Activated T-cell treated with anti-CD3 and anti-CD28 coated beads, Interleukin-2, amount 50 U/mL, for 4 hours (primary cell): Measurements from ENCODE around the gene REPS1. TPM values are rescaled to one million over a fixed set of nuclear protein-coding genes. Genes with fewer than 3 reads are reported as not detected.
"Not testable (repeated sequence)": the region's sequence is repeated elsewhere in the genome, so short reads cannot be mapped to it uniquely, and the experiment has no call there.

Experiments
- ATAC-seq, 2 donors: fragments of 200-7000 bp; cut with Tn5 transposase; one replicate each; pipeline ENCODE4 v1.10.0; 2021
- DNase-seq: peaks from one replicate; pipeline ENCODE4 v3.0.0-alpha.2; 2020
- H3K27me3 Mint-ChIP-seq: one replicate; pipeline ENCODE4 v1.8.0; 2021; ENCODE audit warnings: low read depth, mixed read lengths
- H3K36me3 Mint-ChIP-seq: one replicate; pipeline ENCODE4 v1.8.0; 2022; ENCODE audit warnings: mixed read lengths; ENCODE audit not compliant: insufficient read depth
- H3K4me1 Mint-ChIP-seq: one replicate; pipeline ENCODE4 v1.8.0; 2021; ENCODE audit warnings: low read depth, mixed read lengths
- H3K4me3 Mint-ChIP-seq: one replicate; pipeline ENCODE4 v1.8.0; 2021; ENCODE audit warnings: mild to moderate bottlenecking, moderate library complexity, mixed read lengths
- H3K9me3 Mint-ChIP-seq: one replicate; pipeline ENCODE4 v1.8.0; 2021; ENCODE audit warnings: mixed read lengths
- total RNA-seq, 3 donors: library from RNA; stranded (reverse); gene quantifications; one replicate each; pipeline ENCODE4 v1.2.1, GENCODE V29; 2021

Gene REPS1
- total RNA-seq, 3 donors from 2014 or later: 58.5 to 62.4 (median 58.6) TPM

DNA sequence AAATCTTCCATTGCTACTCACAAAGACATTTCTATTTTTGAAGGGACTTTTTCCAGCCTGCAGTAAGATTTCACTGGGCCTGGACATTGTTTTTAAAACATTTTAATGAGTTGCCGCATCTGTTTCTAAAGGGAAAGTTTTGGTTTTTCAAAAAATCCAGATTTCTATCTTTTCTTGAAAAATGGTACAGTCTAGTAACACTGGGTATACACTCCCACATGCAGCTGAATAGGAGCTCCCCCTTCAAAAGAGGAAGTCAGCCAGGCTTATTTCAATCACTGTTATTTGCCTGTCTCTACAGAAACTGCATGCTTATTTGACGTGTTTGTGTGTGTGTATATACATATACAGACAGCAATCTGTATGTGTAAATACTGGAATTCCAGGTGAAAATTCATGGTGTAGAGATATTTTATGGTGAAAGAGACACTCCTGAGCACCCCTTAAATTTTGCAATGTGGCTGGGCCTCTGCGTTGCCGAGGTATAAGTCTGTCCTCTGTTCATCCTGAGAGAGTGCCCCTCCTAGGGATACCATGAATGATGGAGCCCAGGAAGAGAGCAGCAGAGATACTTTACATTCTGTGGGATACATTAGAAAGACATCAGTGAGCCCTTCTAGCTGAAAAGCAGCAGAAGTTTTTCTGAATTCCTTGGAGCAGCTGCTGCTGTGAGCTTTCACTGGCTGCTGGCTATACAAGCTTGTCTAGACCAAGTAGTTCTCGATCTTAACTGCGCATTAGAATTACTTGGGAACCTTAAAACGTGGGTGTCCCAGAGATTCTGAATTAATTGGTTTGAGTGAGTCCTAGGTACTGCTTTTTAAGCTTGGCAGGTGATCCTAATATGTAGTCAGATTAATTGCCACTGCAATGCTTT lies 28.5 kb upstream of the REPS1 start:
- H3K27me3 Mint-ChIP-seq: no peaks in the 10 kb centered on the region
- no peaks in the 10 kb centered on the region for H3K36me3 Mint-ChIP-seq
- no peak overlapping the region for H3K4me3 Mint-ChIP-seq
- H3K9me3 Mint-ChIP-seq: no peaks in the 10 kb centered on the region
- DNase-seq (no peak), ATAC-seq (no peak)
- no peaks in the 10 kb centered on the region for H3K4me1 Mint-ChIP-seq

DNA sequence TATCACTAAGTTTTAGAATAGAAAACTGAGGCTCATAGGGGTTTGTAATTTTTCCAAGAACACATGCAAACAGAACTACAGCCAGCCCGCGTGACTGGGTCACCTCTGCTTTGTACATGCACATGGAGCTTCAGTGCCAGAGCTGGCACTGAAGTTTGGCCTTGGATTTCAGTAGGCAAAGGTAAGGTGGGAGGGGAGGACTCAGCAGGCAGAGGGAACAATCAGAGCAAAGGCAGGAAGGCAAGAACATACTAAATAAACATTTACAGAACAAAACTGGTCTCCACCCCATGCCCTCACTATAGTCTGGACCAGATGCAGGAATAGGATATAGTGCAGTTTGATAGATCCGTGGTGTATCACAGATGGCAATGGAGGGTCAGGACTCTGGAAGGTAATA lies 26.9 kb upstream of the REPS1 start:
- DNase-seq (no peak), ATAC-seq (no peak)
- no peak overlapping the region for H3K4me3 Mint-ChIP-seq
- no peaks in the 10 kb centered on the region for H3K27me3 Mint-ChIP-seq
- no peaks in the 10 kb centered on the region for H3K9me3 Mint-ChIP-seq
- no peaks in the 10 kb centered on the region for H3K4me1 Mint-ChIP-seq
- no peaks in the 10 kb centered on the region for H3K36me3 Mint-ChIP-seq

DNA sequence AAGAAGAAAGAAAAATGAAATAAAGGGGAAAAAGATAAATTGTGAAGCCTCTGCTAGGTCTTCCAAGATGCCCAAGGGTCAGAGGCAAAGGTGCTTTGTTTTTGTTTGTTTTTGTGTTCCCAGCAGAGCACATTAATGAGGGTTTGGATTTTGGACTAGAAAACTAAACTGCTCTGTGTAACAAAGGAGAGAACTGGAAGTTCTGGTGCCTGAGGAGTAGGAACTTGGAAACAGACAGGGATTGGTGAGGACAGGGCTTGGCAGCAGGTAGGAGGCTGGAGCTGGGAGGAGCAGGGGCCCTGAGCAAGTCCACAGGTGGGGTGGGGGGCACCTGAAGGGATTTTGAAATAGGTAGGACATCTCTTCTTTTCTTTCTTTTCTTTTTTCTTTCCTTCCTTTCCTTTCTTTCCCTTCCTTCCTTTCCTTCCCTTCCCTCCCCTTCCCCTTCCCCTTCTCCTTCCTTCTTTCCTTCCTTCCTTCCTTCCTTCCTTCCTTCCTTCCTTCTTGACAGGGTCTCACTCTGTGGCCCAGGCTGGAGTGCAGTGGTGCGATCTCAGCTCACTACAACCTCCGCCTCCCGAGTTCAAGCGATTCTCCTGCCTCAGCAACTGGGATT lies 25.2 kb upstream of the REPS1 start:
- no peak for DNase-seq
- Mint-ChIP-seq H3K9me3 (no peaks in the 10 kb centered on the region), H3K4me3 (no peak overlapping the region), H3K36me3 (no peaks in the 10 kb centered on the region), H3K4me1 (no peaks in the 10 kb centered on the region), H3K27me3 (no peaks in the 10 kb centered on the region)
- ATAC-seq: no peak

DNA sequence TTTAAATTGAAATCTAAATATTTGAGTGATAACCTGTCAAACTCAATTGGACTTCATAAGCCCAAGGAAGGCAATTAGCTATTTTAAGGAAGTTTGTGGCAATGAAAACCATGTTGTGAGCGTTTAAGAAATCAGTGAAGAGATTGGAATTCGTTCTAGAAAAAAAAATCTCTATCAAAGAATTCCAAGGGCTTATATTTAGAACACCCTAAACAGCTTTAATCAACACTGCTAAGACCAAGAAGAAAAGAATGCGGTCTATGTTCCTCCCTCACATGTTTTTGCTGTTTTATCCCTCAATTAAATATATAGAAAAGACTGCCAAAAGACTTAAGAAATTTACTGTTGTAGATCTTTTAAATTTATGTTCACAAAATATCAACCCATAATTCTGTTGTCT lies 23.9 kb upstream of the REPS1 start:
- no peak for ATAC-seq

DNA sequence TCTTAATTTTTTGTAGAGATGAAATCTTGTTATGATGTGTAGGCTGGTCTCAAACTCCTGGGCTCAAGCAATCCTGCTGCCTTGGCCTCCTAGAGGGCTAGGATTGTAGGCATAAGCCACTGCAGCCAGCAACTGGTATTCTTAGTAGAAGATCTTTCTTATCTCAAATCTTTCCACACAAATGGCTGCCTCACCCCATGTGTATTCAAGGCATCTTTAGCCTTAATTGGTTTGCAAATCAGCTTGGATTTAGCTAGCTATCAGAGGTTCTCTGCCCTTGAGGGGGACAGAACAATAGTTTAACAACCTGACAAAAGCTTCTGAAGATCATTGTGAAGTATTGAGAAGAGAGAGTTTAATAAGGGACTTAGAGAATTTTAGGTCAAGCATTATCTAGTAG lies 22.6 kb upstream of the REPS1 start:
- ATAC-seq (no peak), DNase-seq (no peak)
- no peaks in the 10 kb centered on the region for H3K27me3 Mint-ChIP-seq
- H3K4me1 Mint-ChIP-seq: no peaks in the 10 kb centered on the region
- no peaks in the 10 kb centered on the region for H3K9me3 Mint-ChIP-seq
- H3K36me3 Mint-ChIP-seq: no peaks in the 10 kb centered on the region
- no peak overlapping the region for H3K4me3 Mint-ChIP-seq

More for the DNA sequence above, 23.9 kb upstream of the REPS1 start:
- no peak for DNase-seq
- no peaks in the 10 kb centered on the region for H3K36me3 Mint-ChIP-seq
- no peak overlapping the region for H3K4me3 Mint-ChIP-seq
- H3K4me1 Mint-ChIP-seq: no peaks in the 10 kb centered on the region
- H3K27me3 Mint-ChIP-seq: no peaks in the 10 kb centered on the region
- no peaks in the 10 kb centered on the region for H3K9me3 Mint-ChIP-seq

DNA sequence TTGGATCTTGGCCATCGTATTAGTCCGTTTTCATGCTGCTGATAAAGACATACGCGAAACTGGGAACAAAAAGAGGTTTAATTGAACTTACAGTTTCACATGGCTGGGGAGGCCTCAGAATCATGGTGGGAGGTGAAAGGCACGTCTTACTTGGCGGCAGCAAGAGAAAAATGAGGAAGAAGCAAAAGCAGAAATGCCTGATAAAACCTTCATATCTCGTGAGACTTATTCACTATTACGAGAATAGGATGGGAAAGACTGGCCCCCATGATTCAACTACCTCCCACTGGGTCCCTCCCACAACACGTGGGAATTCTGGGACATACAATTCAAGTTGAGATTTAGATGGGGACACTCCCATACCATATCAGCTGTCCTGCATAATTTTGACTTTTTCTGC lies 20.1 kb upstream of the REPS1 start:
- DNase-seq: no peak
- Mint-ChIP-seq H3K4me3 (no peak overlapping the region), H3K27me3 (no peaks in the 10 kb centered on the region), H3K36me3 (no peaks in the 10 kb centered on the region), H3K4me1 (no peaks in the 10 kb centered on the region), H3K9me3 (no peaks in the 10 kb centered on the region)
- no peak for ATAC-seq

DNA sequence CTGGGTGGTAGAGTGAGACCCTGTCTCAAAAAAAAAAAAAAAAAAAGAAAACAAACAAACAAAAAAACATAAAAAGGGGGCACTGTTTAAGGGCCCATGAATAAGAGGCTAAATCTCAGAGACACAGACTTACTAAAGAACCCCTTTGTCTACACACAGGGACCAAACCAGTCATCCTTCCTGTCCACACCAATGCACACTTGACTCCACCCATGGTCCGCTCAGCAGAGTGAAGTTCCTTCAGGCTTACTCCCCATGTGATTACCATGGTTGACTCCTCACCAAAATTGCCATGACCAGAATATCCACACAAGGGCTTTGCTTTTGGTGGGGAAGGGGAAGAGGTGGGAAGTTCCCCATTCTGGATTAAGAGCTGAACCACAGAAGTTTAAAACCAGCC lies 19.4 kb upstream of the REPS1 start:
- H3K27me3 Mint-ChIP-seq: no peaks in the 10 kb centered on the region
- no peaks in the 10 kb centered on the region for H3K9me3 Mint-ChIP-seq
- no peaks in the 10 kb centered on the region for H3K4me1 Mint-ChIP-seq
- no peak for DNase-seq
- no peak for ATAC-seq
- no peaks in the 10 kb centered on the region for H3K36me3 Mint-ChIP-seq
- H3K4me3 Mint-ChIP-seq: no peak overlapping the region

DNA sequence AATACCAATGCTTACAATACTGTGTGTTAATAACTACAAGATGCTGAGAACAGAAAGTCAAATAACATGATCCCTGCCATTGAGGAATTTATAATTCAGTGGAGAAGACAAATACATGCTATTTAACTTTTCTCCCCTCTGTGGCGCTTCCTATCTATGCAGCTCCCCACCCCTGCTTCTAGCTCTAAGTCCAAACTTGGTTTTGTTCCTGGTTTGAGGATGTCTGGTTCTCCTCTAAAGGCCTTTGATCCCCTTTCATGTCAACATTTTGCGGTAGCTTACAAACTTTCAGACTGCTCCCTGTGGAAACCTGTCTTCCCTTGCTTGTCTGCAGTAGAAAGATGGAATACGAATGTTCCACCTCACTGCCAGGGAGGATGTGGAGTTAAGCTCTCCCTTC lies 18.4 kb upstream of the REPS1 start:
- ATAC-seq: no peak
- Mint-ChIP-seq H3K36me3 (no peaks in the 10 kb centered on the region), H3K27me3 (no peaks in the 10 kb centered on the region), H3K9me3 (no peaks in the 10 kb centered on the region), H3K4me3 (no peak overlapping the region), H3K4me1 (no peaks in the 10 kb centered on the region)
- DNase-seq: no peak

DNA sequence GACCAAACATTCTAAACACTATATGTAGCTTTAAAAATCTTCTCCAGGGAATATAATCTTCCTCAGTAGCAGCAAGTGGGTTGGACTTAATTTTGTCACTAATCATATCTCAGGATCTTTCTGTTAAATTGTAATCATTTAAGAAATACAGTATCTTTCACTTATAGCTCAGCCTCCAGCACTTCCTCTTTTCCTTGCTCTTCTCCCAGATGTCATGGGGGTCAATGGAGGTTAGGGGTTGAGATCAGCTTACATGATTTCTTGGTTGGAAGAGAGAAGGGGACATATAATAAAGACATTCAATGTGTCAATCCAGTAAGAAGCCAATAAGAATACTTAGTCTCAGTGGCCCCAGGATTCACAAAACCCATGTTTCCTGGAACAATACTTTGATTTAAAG lies 15.7 kb upstream of the REPS1 start:
- Mint-ChIP-seq H3K4me1 (no peaks in the 10 kb centered on the region), H3K27me3 (no peaks in the 10 kb centered on the region)

DNA sequence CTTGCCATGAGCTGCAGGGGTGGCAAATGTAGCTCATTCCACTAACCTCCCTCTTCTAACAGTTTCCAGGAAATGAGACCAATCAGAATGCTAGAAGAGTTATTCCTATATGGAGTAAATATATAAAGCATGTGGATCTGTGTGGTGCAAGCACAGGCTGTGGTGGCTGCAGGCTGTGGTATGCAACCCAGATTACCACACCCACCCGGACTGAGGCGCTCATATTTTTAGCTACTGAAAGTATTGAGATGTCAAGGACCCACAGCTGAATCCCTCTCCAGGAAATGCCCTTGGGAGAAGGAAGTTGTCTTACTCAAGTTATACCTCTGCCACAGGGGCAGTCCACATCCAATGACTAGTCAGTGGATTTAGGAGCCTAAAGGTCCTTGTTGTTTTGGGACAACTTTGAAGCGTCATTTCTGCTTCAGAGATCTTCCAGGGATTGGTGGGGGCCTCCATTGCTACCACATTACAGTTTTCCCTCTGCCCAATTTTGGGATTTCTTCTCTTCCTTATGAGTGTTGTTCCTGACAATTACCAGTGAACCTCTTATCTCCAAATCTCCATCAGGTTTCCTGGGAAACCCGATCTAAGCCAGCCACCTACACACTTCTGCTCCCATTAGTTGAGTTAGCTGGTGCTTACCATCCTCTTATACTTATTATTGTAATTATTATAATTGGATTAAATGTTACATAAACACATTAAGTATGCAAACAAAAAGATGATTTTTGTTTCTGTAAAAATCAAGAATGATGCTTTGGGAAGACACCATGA lies 12.1 kb upstream of the REPS1 start:
- Mint-ChIP-seq H3K4me1 (no peaks in the 10 kb centered on the region), H3K9me3 (no peaks in the 10 kb centered on the region), H3K36me3 (no peaks in the 10 kb centered on the region), H3K27me3 (no peaks in the 10 kb centered on the region), H3K4me3 (no peak overlapping the region)
- no peak for ATAC-seq
- DNase-seq: no peak

More for the DNA sequence above, 15.7 kb upstream of the REPS1 start:
- no peaks in the 10 kb centered on the region for H3K36me3 Mint-ChIP-seq
- ATAC-seq (no peak), DNase-seq (no peak)
- H3K9me3 Mint-ChIP-seq: no peaks in the 10 kb centered on the region
- no peak overlapping the region for H3K4me3 Mint-ChIP-seq

DNA sequence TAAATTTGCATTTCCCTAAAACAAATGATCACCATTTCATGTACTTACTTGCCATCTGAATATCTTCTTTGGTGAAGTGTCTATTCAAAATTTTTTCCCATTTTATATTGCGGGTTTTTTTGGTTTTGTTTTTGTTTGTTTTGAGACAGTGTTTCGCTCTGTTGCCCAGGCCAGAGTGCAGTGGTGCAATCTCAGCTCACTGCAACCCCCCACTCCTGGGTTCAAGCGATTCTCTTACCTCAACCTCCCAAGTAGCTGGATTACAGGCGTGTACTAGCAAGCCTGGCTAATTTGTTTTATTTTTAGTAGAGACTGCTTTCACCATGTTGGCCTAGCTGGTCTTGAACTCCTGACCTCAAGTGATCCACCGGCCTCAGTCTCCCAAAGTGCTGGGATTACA lies 9.1 kb upstream of the REPS1 start:
- DNase-seq: no peak
- Mint-ChIP-seq H3K4me1 (no peaks in the 10 kb centered on the region), H3K36me3 (no peaks in the 10 kb centered on the region), H3K4me3 (no peak overlapping the region), H3K9me3 (no peaks in the 10 kb centered on the region), H3K27me3 (no peaks in the 10 kb centered on the region)
- ATAC-seq: no peak

DNA sequence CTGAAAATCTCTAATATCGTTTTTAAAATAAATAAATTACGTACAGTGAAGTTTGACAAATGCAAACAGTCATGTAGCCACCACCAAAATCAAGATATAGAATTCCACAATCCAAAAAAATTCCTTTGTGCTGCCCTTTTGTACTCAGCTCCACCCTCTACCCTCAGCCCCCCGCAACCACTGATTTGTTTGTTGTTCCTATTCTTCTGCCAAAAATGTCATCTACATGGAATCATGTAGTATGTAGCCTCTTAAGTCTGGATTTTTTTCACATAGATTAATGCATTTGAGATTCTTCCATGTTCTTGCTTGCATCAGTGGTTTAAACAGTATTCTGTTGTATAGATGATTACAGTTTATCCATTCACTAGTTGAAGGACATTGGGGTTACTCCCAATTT lies 8.5 kb upstream of the REPS1 start:
- H3K4me3 Mint-ChIP-seq: no peak overlapping the region
- ATAC-seq: no peak
- no peak for DNase-seq
- H3K36me3 Mint-ChIP-seq: no peaks in the 10 kb centered on the region
- H3K9me3 Mint-ChIP-seq: no peaks in the 10 kb centered on the region
- H3K27me3 Mint-ChIP-seq: no peaks in the 10 kb centered on the region
- no peaks in the 10 kb centered on the region for H3K4me1 Mint-ChIP-seq

DNA sequence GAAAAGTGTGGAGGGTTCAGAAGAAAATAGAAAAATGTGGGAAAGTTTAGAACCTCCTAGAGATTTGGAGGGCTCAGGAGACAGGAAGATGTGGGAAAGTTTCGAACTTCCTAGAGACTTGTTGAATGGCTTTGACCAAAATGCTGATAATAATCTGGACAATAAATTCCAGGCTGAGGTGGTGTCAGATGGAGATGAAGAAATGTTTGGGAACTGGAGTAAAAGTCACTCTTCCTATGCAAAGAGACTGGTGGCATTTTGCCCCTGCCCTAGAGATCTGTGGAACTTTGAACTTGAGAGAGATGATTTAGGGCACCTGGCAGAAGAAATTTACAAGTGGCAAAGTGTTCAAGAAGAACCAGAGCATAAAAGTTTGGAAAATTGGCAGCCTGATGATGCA lies 5.4 kb upstream of the REPS1 start:
- H3K36me3 Mint-ChIP-seq, DNase-seq, ATAC-seq, H3K27me3 Mint-ChIP-seq, H3K9me3 Mint-ChIP-seq, H3K4me1 Mint-ChIP-seq, H3K4me3 Mint-ChIP-seq: not testable (repeated sequence)

DNA sequence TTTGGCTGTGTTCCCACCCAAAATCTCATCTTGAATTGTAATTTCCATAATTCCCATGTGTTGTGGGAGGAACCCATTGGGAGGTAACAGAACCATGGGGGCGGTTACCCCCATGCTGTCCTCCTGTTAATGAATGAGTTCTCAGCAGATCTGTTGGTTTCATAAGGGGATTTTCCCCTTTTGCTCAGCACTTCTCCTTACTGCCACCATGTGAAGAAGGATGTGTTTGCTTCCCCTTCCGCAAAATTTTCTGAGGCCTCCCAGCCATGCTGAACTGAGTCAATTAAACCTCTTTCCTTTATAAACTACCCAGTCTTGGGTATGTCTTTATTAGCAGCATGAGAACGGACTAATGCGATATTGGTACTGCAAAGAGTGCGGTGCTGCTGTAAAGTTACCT lies 4.9 kb upstream of the REPS1 start:
- H3K36me3 Mint-ChIP-seq, H3K9me3 Mint-ChIP-seq, H3K4me1 Mint-ChIP-seq, ATAC-seq, DNase-seq, H3K27me3 Mint-ChIP-seq, H3K4me3 Mint-ChIP-seq: not testable (repeated sequence)

DNA sequence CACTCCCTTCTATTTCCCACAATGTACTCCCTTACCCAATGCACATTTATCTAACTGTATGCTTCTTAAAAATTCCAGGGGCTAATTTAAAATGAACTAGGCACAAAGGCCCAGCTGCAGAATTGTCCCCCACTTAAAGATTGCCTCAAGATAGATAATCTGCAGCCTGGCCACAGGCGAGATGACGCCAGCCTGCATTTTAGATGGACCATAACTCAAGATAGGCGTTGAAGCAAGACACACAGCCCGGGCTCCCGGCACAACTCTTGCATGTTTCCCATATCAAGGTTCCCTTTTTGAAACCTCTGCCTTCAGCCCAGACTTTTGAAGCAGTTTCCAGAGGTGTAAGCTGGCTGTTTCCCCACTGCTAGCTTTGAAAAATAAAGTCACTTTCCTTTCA lies 3.2 kb upstream of the REPS1 start:
- Mint-ChIP-seq H3K36me3 (no peaks in the 10 kb centered on the region), H3K9me3 (no peaks in the 10 kb centered on the region), H3K4me3 (no peak overlapping the region), H3K4me1 (peaks cover 8% of the 10 kb centered on the region), H3K27me3 (no peaks in the 10 kb centered on the region)
- no peak for DNase-seq
- no peak for ATAC-seq
